Stimulated activated CD4-positive, alpha-beta T cell treated with anti-CD3 and anti-CD28 coated beads, TNF-alpha, amount 100 ng/mL, for 1 hour (primary cell): ENCODE measurements around the gene FAM171A2.

Source experiments
- DNase-seq, 3 donors: peaks; one replicate each; pipeline ENCODE4 v3.0.0-alpha.2; 2020; ENCODE audit warnings: low read depth in 3 of 3, low spot score in 1 of 3

Gene FAM171A2

GRCh38 chr17:44361292-44362260 lies 2.1 kb downstream of the FAM171A2 start:
- no peak for DNase-seq

- DNase-seq = no peak
Measured at GRCh38 chr17:44360826-44361225, 2.8 kb downstream of the FAM171A2 start.

- no peak for DNase-seq
Measured at GRCh38 chr17:44360144-44360533, 3.5 kb downstream of the FAM171A2 start.

GRCh38 chr17:44359458-44360143 lies 4.1 kb downstream of the FAM171A2 start:
- no peak for DNase-seq

GRCh38 chr17:44359006-44359405 lies 4.6 kb downstream of the FAM171A2 start:
- DNase-seq = no peak

- no peak for DNase-seq
Measured at GRCh38 chr17:44358066-44358465, 5.6 kb downstream of the FAM171A2 start.

- DNase-seq = no peak
Measured at GRCh38 chr17:44356241-44356640, 7.4 kb downstream of the FAM171A2 start.

GRCh38 chr17:44355642-44356099 lies 8.0 kb downstream of the FAM171A2 start:
- DNase-seq = no peak

- DNase-seq = peak in 1 of 3 donors; percentile 55
Measured at GRCh38 chr17:44354582-44355561, 8.8 kb downstream of the FAM171A2 start.

- DNase-seq = no peak
Measured at GRCh38 chr17:44353672-44354331, 9.9 kb downstream of the FAM171A2 start.

GRCh38 chr17:44352828-44353671 lies 10.6 kb downstream of the FAM171A2 start:
- DNase-seq = no peak

GRCh38 chr17:44351961-44352827 lies 11.5 kb downstream of the FAM171A2 start:
- DNase-seq = no peak

GRCh38 chr17:44351464-44351863 lies 12.2 kb downstream of the FAM171A2 start:
- DNase-seq = no peak

- DNase-seq = peak in 2 of 3 donors; percentile 47 to 66
Measured at GRCh38 chr17:44350733-44351226, 12.9 kb downstream of the FAM171A2 start.

- DNase-seq = no peak
Measured at GRCh38 chr17:44349553-44350070, 14.0 kb downstream of the FAM171A2 start.

GRCh38 chr17:44348988-44349364 lies 14.7 kb downstream of the FAM171A2 start:
- no peak for DNase-seq

- DNase-seq = no peak
Measured at GRCh38 chr17:44348234-44348987, 15.2 kb downstream of the FAM171A2 start.
